Gastrocnemius medialis (tissue), 4 donors: ENCODE measurements around the gene TLDC2.

ENCODE experiments used
- POLR2A ChIP-seq, 2 donors: fragments of 450-650 bp; IDR thresholded peaks; one replicate each; pipeline ENCODE4 v1.6.1; 2017; ENCODE audit warnings: antibody characterized with exemption in 2 of 2, mild to moderate bottlenecking in 2 of 2, moderate library complexity in 2 of 2
- TF ChIP-seq, protein P1 (sequence below), 5 experiments: fragments of 450-650 bp in 3 of 5; fragments of 200-600 bp in 2 of 5; sonication (generic) in 2 of 5; IDR thresholded peaks in 4 of 5; conservative IDR thresholded peaks in 1 of 5; 1 replicate in 4 of 5; 2 replicates in 1 of 5; pipeline ENCODE4 v1.5.1; 2016 to 2019; ENCODE audit warnings: antibody characterized with exemption in 5 of 5, mild to moderate bottlenecking in 3 of 5, moderate library complexity in 3 of 5

- TF ChIP-seq, protein P1, sequence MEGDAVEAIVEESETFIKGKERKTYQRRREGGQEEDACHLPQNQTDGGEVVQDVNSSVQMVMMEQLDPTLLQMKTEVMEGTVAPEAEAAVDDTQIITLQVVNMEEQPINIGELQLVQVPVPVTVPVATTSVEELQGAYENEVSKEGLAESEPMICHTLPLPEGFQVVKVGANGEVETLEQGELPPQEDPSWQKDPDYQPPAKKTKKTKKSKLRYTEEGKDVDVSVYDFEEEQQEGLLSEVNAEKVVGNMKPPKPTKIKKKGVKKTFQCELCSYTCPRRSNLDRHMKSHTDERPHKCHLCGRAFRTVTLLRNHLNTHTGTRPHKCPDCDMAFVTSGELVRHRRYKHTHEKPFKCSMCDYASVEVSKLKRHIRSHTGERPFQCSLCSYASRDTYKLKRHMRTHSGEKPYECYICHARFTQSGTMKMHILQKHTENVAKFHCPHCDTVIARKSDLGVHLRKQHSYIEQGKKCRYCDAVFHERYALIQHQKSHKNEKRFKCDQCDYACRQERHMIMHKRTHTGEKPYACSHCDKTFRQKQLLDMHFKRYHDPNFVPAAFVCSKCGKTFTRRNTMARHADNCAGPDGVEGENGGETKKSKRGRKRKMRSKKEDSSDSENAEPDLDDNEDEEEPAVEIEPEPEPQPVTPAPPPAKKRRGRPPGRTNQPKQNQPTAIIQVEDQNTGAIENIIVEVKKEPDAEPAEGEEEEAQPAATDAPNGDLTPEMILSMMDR (IDR thresholded peaks at IDR 0.05 in 4 of 5, conservative IDR thresholded peaks at IDR 0.05 in 1 of 5), result no peak
- no peak for TF ChIP-seq POLR2A (IDR thresholded peaks at IDR 0.05)
Observed at GRCh38 chr20:36859282-36859555, 16.7 kb upstream of the TLDC2 start.
